ENCODE results near the gene STK32C. TPM values are rescaled to one million over a fixed set of nuclear protein-coding genes. Genes with fewer than 3 reads are reported as not detected.

The STK32C gene
- polyA plus RNA-seq, 1 donor from 2014 or later = 23.2 TPM

GRCh38 chr10:132200344-132201110 is 107.2 kb downstream of the STK32C start:
- Histone ChIP-seq H3K27me3 (ENCODE audit: insufficient read depth, low read depth, low read length) (no peaks in the 10 kb centered on the region), H3K27ac (ENCODE audit: low read length) (no peak overlapping the region), H3K36me3 (ENCODE audit: insufficient read depth, low read length) (no peaks in the 10 kb centered on the region), H3K9me3 (ENCODE audit: low read length) (no peaks in the 10 kb centered on the region), H4K20me1 (ENCODE audit: insufficient read depth) (no peaks in the 10 kb centered on the region), H3F3A (ENCODE audit: insufficient read depth, low read length, poor library complexity, severe bottlenecking) (no peaks in the 10 kb centered on the region), H3K79me2 (replicated peaks; ENCODE audit: insufficient read depth, low read length) (no peaks in the 10 kb centered on the region), H3K9me2 (ENCODE audit: insufficient read depth, low read length) (no peaks in the 10 kb centered on the region), H3K9ac (ENCODE audit: low read length) (no peak overlapping the region), H2AFZ (ENCODE audit: low read depth, low read length) (no peak overlapping the region), H3K4me3 (ENCODE audit: low read length) (no peak overlapping the region), H3K4me2 (ENCODE audit: low read length) (no peak overlapping the region)
- TF ChIP-seq CTCF (IDR thresholded peaks at IDR 0.05; ENCODE audit: poor library complexity, severe bottlenecking) = no peak
- no peak for TF ChIP-seq REST (IDR thresholded peaks at IDR 0.05; ENCODE audit: borderline replicate concordance)
- TF ChIP-seq SMC3 (conservative IDR thresholded peaks at IDR 0.05; ENCODE audit: poor library complexity) = no peak

- no peaks in the 10 kb centered on the region for H3K79me2 ChIP-seq (replicated peaks; ENCODE audit: insufficient read depth, low read length)
- no peaks in the 10 kb centered on the region for H4K20me1 ChIP-seq (ENCODE audit: insufficient read depth)
- no peaks in the 10 kb centered on the region for H3F3A ChIP-seq (ENCODE audit: insufficient read depth, low read length, poor library complexity, severe bottlenecking)
- no peak overlapping the region for H3K9ac ChIP-seq (ENCODE audit: low read length)
- no peaks in the 10 kb centered on the region for H3K36me3 ChIP-seq (ENCODE audit: insufficient read depth, low read length)
- H2AFZ ChIP-seq (ENCODE audit: low read depth, low read length) = no peak overlapping the region
- no peaks in the 10 kb centered on the region for H3K9me2 ChIP-seq (ENCODE audit: insufficient read depth, low read length)
- no peak for TF ChIP-seq POLR2AphosphoS5 (IDR thresholded peaks at IDR 0.05)
- TF ChIP-seq EZH2 (IDR thresholded peaks at IDR 0.05; ENCODE audit: borderline replicate concordance, insufficient read depth, low read length, poor library complexity, severe bottlenecking) = no peak
- no peak for TF ChIP-seq TAF1 (IDR thresholded peaks at IDR 0.05; ENCODE audit: low read depth)
- no peak for TF ChIP-seq SMC3 (conservative IDR thresholded peaks at IDR 0.05; ENCODE audit: poor library complexity)
- TF ChIP-seq REST (IDR thresholded peaks at IDR 0.05; ENCODE audit: borderline replicate concordance) = no peak
- TF ChIP-seq RAD21 (conservative IDR thresholded peaks at IDR 0.05) = no peak
- no peaks in the 10 kb centered on the region for H3K27me3 ChIP-seq (ENCODE audit: insufficient read depth, low read depth, low read length)
- no peak overlapping the region for H3K27ac ChIP-seq (ENCODE audit: low read length)
- H3K4me3 ChIP-seq (ENCODE audit: low read length) = no peak overlapping the region
- H3K4me2 ChIP-seq (ENCODE audit: low read length) = no peak overlapping the region
- no peaks in the 10 kb centered on the region for H3K9me3 ChIP-seq (ENCODE audit: low read length)
These were observed 107.9 kb downstream of the STK32C start for GRCh38 chr10:132199854-132200311.

Data from neural cell (in vitro differentiated cells).